GM20431 (cell line): ENCODE measurements around the gene CDH23.

Experiments used
- in situ Hi-C: fragments of 300-500 bp; cut with MseI, MboI; formaldehyde crosslinking; loops from one replicate; pipeline ENCODE4 v1.15.0; 2020; ENCODE audit warnings: low sequenced_read_pairs; ENCODE audit not compliant: unreplicated experiment

The CDH23 gene

DNA sequence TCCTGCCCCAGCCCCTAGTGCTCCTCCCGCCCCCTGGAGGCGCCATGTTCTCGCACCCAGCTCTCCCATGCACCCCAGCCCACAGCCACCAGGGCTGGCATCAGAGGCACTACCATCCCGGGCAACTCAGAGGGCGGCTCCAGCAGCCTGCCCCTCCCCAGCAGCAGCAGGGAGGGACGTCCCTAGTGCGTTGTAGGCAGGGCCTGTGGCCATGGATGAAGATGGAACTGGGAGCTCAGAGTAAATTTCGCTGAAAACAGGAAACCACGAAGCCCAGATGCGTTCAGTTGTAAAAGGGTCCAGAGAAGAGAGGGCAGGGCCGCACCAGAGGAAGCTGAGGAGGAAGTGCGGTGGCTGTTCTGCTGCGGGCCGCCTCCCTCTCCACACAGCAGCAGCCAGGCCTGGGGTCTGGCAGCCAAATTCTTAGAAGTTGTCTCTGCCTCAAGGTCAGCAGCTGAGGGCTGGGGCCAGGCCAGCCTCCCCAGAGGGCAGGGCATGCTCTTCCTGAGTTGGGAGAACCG lies 352.0 kb downstream of the CDH23 start:
- in situ Hi-C loops: no loop called here

DNA sequence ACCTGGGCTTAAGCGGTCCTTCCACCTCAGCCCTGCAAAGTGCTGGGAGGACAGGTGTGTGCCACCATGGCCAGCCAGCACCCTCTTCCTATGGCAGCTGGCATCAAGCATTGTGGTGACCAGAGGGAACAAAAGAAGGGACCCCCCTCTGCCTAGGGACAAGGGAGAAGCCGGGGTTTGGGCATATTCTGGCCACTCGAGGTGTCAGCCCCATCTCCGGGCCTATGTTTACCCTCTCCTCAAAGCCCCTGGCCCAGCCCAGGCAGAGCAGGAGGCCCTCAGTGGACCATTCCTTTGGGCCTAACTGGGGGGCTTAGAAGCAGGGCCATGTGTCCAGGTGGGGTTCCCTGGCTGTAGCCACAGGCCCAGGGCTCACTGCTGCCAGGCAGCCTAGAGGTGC lies 352.7 kb downstream of the CDH23 start:
- in situ Hi-C loops: no loop called here

DNA sequence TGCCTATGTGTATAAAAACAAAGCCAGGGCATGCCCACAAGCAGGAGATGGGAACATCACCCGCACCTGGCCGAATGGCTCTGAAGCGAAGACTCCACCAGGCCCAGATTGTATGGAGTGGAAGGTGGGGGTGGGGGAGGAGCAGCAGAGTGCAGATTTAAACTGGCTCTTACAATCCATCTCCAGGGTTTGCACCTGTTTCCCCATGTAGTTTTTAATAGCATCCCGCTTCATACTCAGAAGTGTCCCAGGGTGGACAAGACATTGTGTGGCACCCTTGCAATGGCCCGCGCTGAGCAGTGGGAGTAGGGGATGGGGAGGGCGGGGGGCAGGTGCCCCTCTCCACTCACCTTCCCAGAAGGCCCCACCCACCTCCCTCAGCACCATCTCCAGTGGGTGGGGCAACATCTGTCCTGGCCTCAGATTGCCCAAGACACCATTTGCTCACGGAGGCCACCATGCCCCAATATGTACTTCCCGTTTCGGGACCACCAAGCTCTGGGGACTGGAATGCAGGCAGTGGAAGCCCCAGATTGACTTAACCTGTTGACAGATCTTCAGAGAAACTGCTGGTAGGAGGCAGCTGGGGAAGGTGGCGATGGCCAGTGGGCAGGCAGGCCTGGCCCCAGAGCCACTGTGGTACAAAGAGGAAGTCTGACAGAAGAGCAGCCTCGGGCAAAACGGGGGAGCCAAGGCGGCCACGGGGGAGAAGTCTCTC lies 353.6 kb downstream of the CDH23 start:
- in situ Hi-C loops: no loop called here

GRCh38 chr10:71750986-71751385 lies 354.3 kb downstream of the CDH23 start:
- in situ Hi-C loops: no loop called here

DNA sequence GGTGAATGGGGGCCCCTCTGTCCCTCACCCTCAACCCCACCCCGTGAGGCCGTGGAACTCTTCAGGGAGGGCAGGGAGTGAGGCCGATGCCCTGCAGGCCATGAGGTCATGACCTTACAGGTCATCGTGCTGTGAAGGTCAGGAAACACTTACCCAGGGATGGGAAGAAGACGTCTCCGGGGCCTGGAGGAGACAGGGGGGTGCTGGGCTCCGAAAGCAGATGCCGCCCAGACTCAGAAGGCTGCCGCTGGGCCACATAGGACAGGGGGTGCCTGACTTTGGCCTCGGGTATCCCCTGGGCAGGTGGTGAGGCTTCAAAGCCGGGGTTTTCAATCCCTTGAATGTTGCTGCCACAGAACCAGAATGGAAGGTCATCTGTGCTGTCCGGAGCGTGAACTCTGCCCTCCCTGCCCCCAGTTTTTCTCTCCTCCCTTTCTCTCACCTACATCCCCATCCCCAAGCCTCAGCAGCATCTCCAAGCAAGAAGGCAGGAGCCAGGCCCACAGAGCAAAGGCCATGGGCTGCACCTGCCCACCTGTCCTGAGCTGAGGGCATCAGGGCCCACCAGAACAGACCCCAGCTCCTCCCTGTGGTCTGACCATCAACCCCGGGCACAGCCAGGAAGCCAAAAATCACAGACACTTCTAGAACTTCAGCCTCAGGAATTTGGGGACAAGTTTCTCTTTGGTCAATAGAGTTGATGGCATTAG lies 354.9 kb downstream of the CDH23 start:
- in situ Hi-C loops: no loop called here

- in situ Hi-C loops: no loop called here
Measured at GRCh38 chr10:71752391-71753090, 355.8 kb downstream of the CDH23 start.

DNA sequence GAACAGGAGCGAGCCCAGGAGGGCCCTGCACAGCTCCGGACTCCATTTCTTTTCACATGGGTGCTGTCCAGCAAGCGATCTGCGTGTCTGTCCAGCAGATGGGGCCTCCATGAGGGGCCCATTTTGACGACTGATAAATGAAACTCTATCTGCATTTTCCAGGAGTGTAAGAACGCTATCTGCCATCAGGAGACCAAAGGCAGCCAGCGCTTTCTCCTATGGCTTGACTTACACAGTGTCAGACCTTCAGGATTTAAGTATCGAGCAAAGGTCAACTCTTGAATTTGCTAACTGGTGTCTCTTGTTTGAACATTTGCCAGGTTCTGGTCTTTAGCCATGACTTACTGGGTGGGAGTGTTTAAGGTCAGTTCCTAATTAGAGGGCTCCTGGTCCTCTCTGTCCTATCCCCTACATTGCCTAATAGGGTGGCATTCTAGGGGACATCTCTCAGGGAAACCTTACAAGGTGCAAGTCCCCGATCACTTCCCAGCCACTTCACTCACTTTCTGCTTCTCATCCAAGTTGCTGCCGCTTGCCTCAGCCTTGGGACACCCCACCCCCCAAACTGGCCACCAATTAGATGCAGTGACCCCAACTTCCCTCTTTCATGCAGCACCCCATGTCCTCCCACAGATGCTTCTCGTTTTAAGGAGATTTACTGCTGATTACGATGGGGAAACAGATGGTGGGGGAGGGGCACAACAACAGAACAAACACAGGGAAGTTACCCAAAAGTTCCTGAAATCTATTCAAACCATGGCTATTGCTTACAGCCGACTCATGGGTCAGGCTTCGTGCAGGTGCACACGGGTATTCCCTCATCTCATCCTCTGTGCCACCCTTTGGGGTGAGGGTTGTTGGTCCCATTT lies 356.6 kb downstream of the CDH23 start:
- in situ Hi-C loops: no loop called here

DNA sequence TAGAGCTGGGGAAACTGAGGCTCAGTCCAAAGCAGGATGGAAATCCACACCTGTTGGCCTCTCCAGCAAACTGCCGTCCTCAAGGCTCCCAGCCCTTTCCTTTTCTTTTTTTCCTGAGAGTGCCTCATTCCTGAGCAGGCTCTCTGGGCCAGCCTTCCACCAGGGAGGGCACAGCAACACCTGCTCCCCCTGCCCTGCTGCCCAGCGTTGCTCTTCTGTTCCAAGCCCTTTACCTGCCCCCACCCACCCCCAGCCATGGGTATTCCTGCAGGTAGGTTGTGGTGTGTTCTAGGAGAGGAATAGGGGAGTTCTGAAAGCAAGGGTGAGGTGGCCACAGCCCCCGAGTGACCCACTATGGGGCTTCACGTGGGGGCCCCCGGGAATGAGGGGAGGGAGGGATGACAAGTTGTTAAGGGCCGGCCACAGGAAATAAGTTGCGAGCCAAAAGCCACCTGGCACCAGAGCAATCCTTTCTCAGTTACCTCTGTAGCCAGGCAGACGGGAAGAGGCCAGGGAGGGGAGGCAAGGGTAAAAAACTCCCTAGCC lies 357.3 kb downstream of the CDH23 start:
- in situ Hi-C loops: no loop called here

DNA sequence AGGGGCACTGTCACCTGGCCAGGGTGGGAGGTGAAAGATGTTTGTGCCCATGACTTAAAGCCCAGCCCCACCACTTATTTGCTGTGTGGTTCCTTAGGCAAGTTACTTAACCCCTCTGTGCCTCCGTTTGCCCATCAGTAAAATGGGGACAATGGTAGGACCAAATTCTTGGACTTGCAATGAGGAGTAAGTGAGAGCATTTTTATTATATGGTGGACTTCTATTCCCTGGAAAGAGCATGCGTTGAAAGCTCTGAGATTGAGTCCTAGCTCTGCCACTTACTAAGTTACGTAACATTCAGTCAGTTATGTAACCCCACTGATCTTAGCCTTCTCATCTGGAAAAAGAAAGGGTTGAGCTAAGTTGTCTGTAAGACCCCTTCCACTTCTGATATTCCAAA lies 357.8 kb downstream of the CDH23 start:
- in situ Hi-C loops: no loop called here

GRCh38 chr10:71755179-71755879 lies 358.6 kb downstream of the CDH23 start:
- in situ Hi-C loops: no loop called here

GRCh38 chr10:71756311-71757191 lies 359.8 kb downstream of the CDH23 start:
- in situ Hi-C loops: no loop called here

DNA sequence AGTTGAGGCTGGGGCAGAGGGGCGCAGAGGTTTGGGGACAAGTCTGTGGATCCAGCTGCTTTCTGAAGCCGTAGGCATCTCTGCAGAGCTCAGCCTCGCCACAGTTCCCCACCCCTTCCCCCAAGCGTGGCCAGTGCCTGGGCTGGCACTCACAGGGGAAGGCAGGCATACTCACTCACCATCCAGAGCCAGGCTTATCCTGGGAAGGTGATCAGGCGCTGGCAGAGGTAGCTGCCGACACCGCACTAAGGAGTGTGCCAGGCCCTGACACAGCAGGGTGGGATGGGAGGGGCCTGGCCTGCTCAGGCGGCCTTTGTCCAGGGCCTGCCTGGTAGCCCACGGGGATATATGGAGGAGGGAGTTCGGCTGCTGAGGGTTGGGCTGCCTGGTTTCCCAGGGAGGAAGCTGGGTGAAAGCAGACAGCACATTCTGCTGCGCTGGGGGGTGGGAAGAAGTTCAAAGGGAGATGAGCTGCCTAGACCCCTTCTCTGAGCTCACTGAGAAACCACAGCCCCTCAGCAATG lies 360.7 kb downstream of the CDH23 start:
- in situ Hi-C loops: no loop called here

DNA sequence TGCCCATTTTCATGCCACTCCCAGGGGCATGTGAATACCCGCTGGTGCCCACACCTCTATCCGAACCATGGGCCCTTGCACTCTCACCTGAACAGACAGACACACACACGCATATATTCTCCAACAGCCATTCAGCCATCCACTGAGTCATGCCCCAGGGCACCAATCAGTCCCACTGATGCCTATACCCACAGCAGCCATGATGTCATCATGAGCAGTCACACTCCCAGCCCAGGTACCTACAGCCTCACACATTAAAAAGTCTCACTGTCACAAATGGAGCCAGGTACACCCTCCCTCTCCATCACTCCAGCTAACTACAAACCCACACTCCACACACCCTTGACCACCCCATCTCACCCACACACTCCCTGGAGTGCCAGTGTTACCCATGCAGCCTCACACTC lies 364.4 kb downstream of the CDH23 start:
- in situ Hi-C loops: no loop called here

- in situ Hi-C loops: no loop called here
Measured at GRCh38 chr10:71761541-71762113, 364.9 kb downstream of the CDH23 start.

GRCh38 chr10:71762324-71762723 lies 365.6 kb downstream of the CDH23 start:
- in situ Hi-C loops: no loop called here

DNA sequence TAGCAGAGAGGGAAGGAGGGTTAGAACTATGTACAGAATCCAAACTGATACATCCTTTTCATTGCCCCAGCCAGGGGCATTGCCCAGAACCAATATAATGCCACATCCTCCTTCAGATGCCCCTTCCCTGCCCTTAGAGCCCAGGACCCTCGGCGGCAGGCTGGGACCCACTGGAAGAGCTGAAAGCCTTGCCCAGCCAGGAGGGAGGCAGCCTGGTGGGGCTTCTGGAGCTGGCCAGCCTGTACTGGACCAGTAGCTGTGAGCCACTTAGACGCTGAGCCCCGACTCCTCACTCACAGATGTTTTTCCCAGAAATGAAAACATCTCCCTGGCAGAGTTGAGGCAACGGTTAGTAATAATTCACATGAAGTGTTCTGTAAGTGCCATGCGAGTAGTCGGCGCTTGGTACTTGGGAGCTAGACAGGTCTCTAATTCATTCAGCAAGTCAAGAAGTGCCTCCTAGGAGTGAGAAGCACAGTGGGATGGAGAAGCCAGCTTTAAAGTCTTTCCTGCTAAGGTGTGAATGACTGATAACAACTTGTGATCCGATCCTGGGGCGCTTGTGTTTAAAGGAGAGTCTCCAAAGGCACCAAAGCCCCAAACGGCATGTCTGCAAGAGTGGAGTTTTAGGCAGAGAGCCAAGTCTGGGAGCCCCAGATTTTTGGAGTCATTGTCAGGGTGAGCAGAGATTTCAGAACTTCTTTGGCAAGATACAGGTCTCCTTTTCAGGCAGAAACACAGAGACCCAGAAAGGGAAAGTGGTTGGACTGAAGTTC lies 366.8 kb downstream of the CDH23 start:
- in situ Hi-C loops: no loop called here
